AG09319 (cell line): ENCODE results near the gene BLOC1S1.

Experiments
- DNase-seq: peaks from one replicate; pipeline ENCODE4 v3.0.0-alpha.2; 2010; ENCODE audit warnings: low read depth; ENCODE audit errors: extremely low read depth
- CTCF ChIP-seq: IDR thresholded peaks from 2 replicates; pipeline ENCODE4 v1.5.1; 2011; ENCODE audit warnings: low read depth, mild to moderate bottlenecking, inconsistent platforms, low read length, moderate library complexity

The BLOC1S1 gene

GRCh38 chr12:55741931-55742680 lies 26.3 kb downstream of the BLOC1S1 start:
- TF ChIP-seq CTCF = no peak

GRCh38 chr12:55742719-55743405 lies 27.0 kb downstream of the BLOC1S1 start, which contains the start of gene GDF11:
Gene GDF11, plus strand, starts transcription at chr12:55743122. Its CDS starts 195 bp downstream, at chr12:55743317.
- TF ChIP-seq CTCF = no peak
- no peak for DNase-seq

More at GRCh38 chr12:55741931-55742680, 26.3 kb downstream of the BLOC1S1 start:
- no peak for DNase-seq

- DNase-seq = no peak
- TF ChIP-seq CTCF = peak; percentile 13
Observed at GRCh38 chr12:55743406-55744339, 27.8 kb downstream of the BLOC1S1 start.

GRCh38 chr12:55744340-55745030 lies 28.6 kb downstream of the BLOC1S1 start:
- DNase-seq = no peak
- no peak for TF ChIP-seq CTCF

GRCh38 chr12:55745361-55746173 lies 29.7 kb downstream of the BLOC1S1 start:
- no peak for DNase-seq
- no peak for TF ChIP-seq CTCF
